ENCODE results near the gene CTRL.

GRCh38 chr16:67966549-67967182, 35.0 kb upstream of the CTRL start:
- TF ChIP-seq, protein P1, sequence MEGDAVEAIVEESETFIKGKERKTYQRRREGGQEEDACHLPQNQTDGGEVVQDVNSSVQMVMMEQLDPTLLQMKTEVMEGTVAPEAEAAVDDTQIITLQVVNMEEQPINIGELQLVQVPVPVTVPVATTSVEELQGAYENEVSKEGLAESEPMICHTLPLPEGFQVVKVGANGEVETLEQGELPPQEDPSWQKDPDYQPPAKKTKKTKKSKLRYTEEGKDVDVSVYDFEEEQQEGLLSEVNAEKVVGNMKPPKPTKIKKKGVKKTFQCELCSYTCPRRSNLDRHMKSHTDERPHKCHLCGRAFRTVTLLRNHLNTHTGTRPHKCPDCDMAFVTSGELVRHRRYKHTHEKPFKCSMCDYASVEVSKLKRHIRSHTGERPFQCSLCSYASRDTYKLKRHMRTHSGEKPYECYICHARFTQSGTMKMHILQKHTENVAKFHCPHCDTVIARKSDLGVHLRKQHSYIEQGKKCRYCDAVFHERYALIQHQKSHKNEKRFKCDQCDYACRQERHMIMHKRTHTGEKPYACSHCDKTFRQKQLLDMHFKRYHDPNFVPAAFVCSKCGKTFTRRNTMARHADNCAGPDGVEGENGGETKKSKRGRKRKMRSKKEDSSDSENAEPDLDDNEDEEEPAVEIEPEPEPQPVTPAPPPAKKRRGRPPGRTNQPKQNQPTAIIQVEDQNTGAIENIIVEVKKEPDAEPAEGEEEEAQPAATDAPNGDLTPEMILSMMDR (IDR thresholded peaks at IDR 0.05) = no peak
- TF ChIP-seq POLR2A (IDR thresholded peaks at IDR 0.05) = no peak
